ENCODE results near the gene OSBPL10.

The OSBPL10 gene

GRCh38 chr3:31921837-31922236 is 59.2 kb downstream of the OSBPL10 start:
- no peak overlapping the region for H3K27ac ChIP-seq (ENCODE audit: low read depth, low read length, poor library complexity, severe bottlenecking)

GRCh38 chr3:31920310-31920709 is 60.8 kb downstream of the OSBPL10 start:
- H3K4me2 ChIP-seq (ENCODE audit: low read length) = no peak overlapping the region
- H3K4me1 ChIP-seq (ENCODE audit: insufficient read depth, low read length, severe bottlenecking) = peaks cover 72% of the 10 kb centered on the region
- no peaks in the 10 kb centered on the region for H3K9me3 ChIP-seq (ENCODE audit: low read length)
- peaks cover 25% of the 10 kb centered on the region for H3K36me3 ChIP-seq (ENCODE audit: insufficient read depth, low read length)
- no peaks in the 10 kb centered on the region for H4K20me1 ChIP-seq (ENCODE audit: insufficient read depth, low read length)
- no peak overlapping the region for H3K9ac ChIP-seq (ENCODE audit: low read length)
- H3K9me2 ChIP-seq (ENCODE audit: low read depth, low read length) = no peaks in the 10 kb centered on the region
- peaks cover 68% of the 10 kb centered on the region for H3K79me2 ChIP-seq (ENCODE audit: insufficient read depth, low read length)
- no peak overlapping the region for H3K4me3 ChIP-seq (ENCODE audit: low read depth, low read length, poor library complexity, severe bottlenecking)
- H2AFZ ChIP-seq (ENCODE audit: low read length) = no peak overlapping the region
- H3K27me3 ChIP-seq (ENCODE audit: insufficient read depth, low read length) = no peaks in the 10 kb centered on the region
- peaks cover 3% of the 10 kb centered on the region; the same call in 1 of the 2 replicates for H3F3A ChIP-seq (ENCODE audit: insufficient read depth, low read length)
- no peak for TF ChIP-seq EZH2 (IDR thresholded peaks at IDR 0.05; ENCODE audit: borderline replicate concordance, low read length)
- TF ChIP-seq CTCF (IDR thresholded peaks at IDR 0.05; ENCODE audit: low read length) = no peak
- peak overlapping the region; percentile 99 for H3K27ac ChIP-seq (ENCODE audit: low read depth, low read length, poor library complexity, severe bottlenecking)

More at GRCh38 chr3:31921837-31922236, 59.2 kb downstream of the OSBPL10 start:
- H3K4me1 ChIP-seq (ENCODE audit: insufficient read depth, low read length, severe bottlenecking) = peaks cover 74% of the 10 kb centered on the region
- no peaks in the 10 kb centered on the region for H3K9me2 ChIP-seq (ENCODE audit: low read depth, low read length)
- no peak overlapping the region for H3K4me3 ChIP-seq (ENCODE audit: low read depth, low read length, poor library complexity, severe bottlenecking)
- no peak overlapping the region for H3K9ac ChIP-seq (ENCODE audit: low read length)
- no peaks in the 10 kb centered on the region for H4K20me1 ChIP-seq (ENCODE audit: insufficient read depth, low read length)
- H3F3A ChIP-seq (ENCODE audit: insufficient read depth, low read length) = peaks cover 4% of the 10 kb centered on the region; the same call in 1 of the 2 replicates
- H2AFZ ChIP-seq (ENCODE audit: low read length) = no peak overlapping the region
- H3K79me2 ChIP-seq (ENCODE audit: insufficient read depth, low read length) = peaks cover 67% of the 10 kb centered on the region
- H3K9me3 ChIP-seq (ENCODE audit: low read length) = no peaks in the 10 kb centered on the region
- TF ChIP-seq CTCF (IDR thresholded peaks at IDR 0.05; ENCODE audit: low read length) (no peak), EZH2 (IDR thresholded peaks at IDR 0.05; ENCODE audit: borderline replicate concordance, low read length) (no peak)
- H3K4me2 ChIP-seq (ENCODE audit: low read length) = no peak overlapping the region
- peaks cover 23% of the 10 kb centered on the region for H3K36me3 ChIP-seq (ENCODE audit: insufficient read depth, low read length)
- H3K27me3 ChIP-seq (ENCODE audit: insufficient read depth, low read length) = no peaks in the 10 kb centered on the region

- H4K20me1 ChIP-seq (ENCODE audit: insufficient read depth, low read length) = no peaks in the 10 kb centered on the region
- no peak overlapping the region for H2AFZ ChIP-seq (ENCODE audit: low read length)
- H3K9me3 ChIP-seq (ENCODE audit: low read length) = no peaks in the 10 kb centered on the region
- peak overlapping the region; percentile 85; the same call in 1 of the 2 replicates for H3K4me2 ChIP-seq (ENCODE audit: low read length)
- peaks cover 69% of the 10 kb centered on the region for H3K79me2 ChIP-seq (ENCODE audit: insufficient read depth, low read length)
- no peaks in the 10 kb centered on the region for H3K9me2 ChIP-seq (ENCODE audit: low read depth, low read length)
- H3K4me1 ChIP-seq (ENCODE audit: insufficient read depth, low read length, severe bottlenecking) = peaks cover 64% of the 10 kb centered on the region
- H3K27me3 ChIP-seq (ENCODE audit: insufficient read depth, low read length) = no peaks in the 10 kb centered on the region
- H3K36me3 ChIP-seq (ENCODE audit: insufficient read depth, low read length) = peaks cover 32% of the 10 kb centered on the region
- H3K9ac ChIP-seq (ENCODE audit: low read length) = peak overlapping the region; percentile 85; the same call in 1 of the 2 replicates
- H3F3A ChIP-seq (ENCODE audit: insufficient read depth, low read length) = no peaks in the 10 kb centered on the region; the same call in 1 of the 2 replicates
- TF ChIP-seq EZH2 (IDR thresholded peaks at IDR 0.05; ENCODE audit: borderline replicate concordance, low read length) = no peak
- TF ChIP-seq CTCF (IDR thresholded peaks at IDR 0.05; ENCODE audit: low read length) = no peak
- peak overlapping the region; percentile 99 for H3K27ac ChIP-seq (ENCODE audit: low read depth, low read length, poor library complexity, severe bottlenecking)
- no peak overlapping the region for H3K4me3 ChIP-seq (ENCODE audit: low read depth, low read length, poor library complexity, severe bottlenecking)
Measured at GRCh38 chr3:31919528-31919927, 61.5 kb downstream of the OSBPL10 start.

Data from OCI-LY1 (cell line).